CD4-positive, CD25-positive, alpha-beta regulatory T cell (primary cell): ENCODE results near the gene CSTF1. TPM values are rescaled to one million over a fixed set of nuclear protein-coding genes. Genes with fewer than 3 reads are reported as not detected.

ENCODE experiments used
- ATAC-seq, 2 donors: fragments of 150-1000 bp; cut with Tn5 transposase; one replicate each; pipeline ENCODE4 v1.10.0; 2021; ENCODE audit warnings: low read depth in 2 of 2, moderate number of reproducible peaks in 2 of 2, moderate library complexity in 1 of 2
- DNase-seq, 3 donors: peaks; one replicate each; pipeline versions ENCODE4 v3.0.0 to v3.0.0-alpha.2; 2012 to 2022; ENCODE audit warnings: mixed read lengths in 1 of 3
- H3K27ac ChIP-seq: one replicate; pipeline ENCODE4 v1.7.0; 2013; ENCODE audit warnings: mild to moderate bottlenecking, low read length; ENCODE audit not compliant: insufficient read depth, poor library complexity, severe bottlenecking
- H3K27me3 ChIP-seq: one replicate; pipeline ENCODE4 v1.7.0; 2013; ENCODE audit warnings: low read length; ENCODE audit not compliant: control insufficient read depth, insufficient read depth
- H3K36me3 ChIP-seq: one replicate; pipeline ENCODE4 v1.7.0; 2013; ENCODE audit warnings: mild to moderate bottlenecking, low read length, moderate library complexity; ENCODE audit not compliant: control insufficient read depth, insufficient read depth
- H3K4me1 ChIP-seq: 2 replicates; pipeline ENCODE4 v1.7.0; 2013; ENCODE audit warnings: mild to moderate bottlenecking, low read length; ENCODE audit not compliant: insufficient read depth, control insufficient read depth, poor library complexity, severe bottlenecking
- H3K4me3 ChIP-seq: one replicate; pipeline ENCODE4 v1.7.0; 2013; ENCODE audit warnings: low read depth, mild to moderate bottlenecking, low read length, moderate library complexity
- H3K9me3 ChIP-seq, 2 experiments: 1 replicate in 1 of 2; 2 replicates in 1 of 2; pipeline ENCODE4 v1.7.0; 2013; ENCODE audit warnings: low read length in 2 of 2, mild to moderate bottlenecking in 1 of 2, moderate library complexity in 1 of 2; ENCODE audit not compliant: control insufficient read depth in 2 of 2
- H3K27ac Mint-ChIP-seq, 3 donors: one replicate each; pipeline ENCODE4 v1.8.0; 2020 to 2022; ENCODE audit warnings: mild to moderate bottlenecking in 3 of 3, mixed read lengths in 3 of 3, moderate library complexity in 2 of 3
- H3K27me3 Mint-ChIP-seq: one replicate; pipeline ENCODE4 v1.8.0; 2022; ENCODE audit warnings: mild to moderate bottlenecking, mixed read lengths
- H3K36me3 Mint-ChIP-seq: one replicate; pipeline ENCODE4 v1.8.0; 2020; ENCODE audit warnings: mixed read lengths
- H3K4me1 Mint-ChIP-seq, 4 donors: one replicate each; pipeline ENCODE4 v1.8.0; 2020 to 2022; ENCODE audit warnings: mixed read lengths in 4 of 4, mild to moderate bottlenecking in 1 of 4
- H3K4me3 Mint-ChIP-seq, 4 donors: one replicate each; pipeline ENCODE4 v1.8.0; 2020 to 2022; ENCODE audit warnings: mild to moderate bottlenecking in 4 of 4, mixed read lengths in 4 of 4, moderate library complexity in 3 of 4
- H3K9me3 Mint-ChIP-seq, 7 donors: one replicate each; pipeline ENCODE4 v1.8.0; 2020 to 2022; ENCODE audit warnings: mixed read lengths in 7 of 7, mild to moderate bottlenecking in 3 of 7, moderate library complexity in 2 of 7
- polyA plus RNA-seq, 4 donors: library from polyadenylated mRNA; unstranded; fragments of 300-500 nt; fragmentation: Illumina TruSeq; gene quantifications; one replicate each; pipeline ENCODE4 v1.2.3, GENCODE V29; 2021
- total RNA-seq: library from RNA; stranded (reverse); gene quantifications from one replicate; pipeline ENCODE4 v1.2.3, GENCODE V29; 2022

Gene CSTF1
- total and polyA plus RNA-seq, 5 donors from 2014 or later, result 24.5 to 61.7 (median 56.3) TPM

DNA sequence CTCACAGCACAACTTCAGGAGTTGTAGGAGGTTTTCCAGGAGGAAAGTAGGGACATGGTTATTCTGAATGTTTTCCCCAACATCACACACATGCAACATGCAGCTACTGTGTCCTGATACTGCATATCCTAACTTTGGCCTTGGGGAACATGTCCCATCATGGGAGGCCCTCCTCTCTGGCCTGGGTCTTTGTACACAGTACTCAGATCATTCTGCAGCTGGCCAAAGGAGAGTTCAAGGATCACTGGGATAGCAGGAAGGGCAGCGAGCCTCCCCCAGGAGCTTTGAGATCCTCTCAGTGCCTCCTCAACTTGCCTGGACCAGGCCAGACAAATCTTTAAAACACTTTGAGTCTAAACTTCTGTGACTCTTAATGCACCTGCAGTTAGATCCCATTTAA lies 32.5 kb downstream of the CSTF1 start:
- Mint-ChIP-seq H3K4me3 (no peak overlapping the region), H3K27me3 (no peaks in the 10 kb centered on the region), H3K36me3 (peaks cover 7% of the 10 kb centered on the region), H3K9me3 (peaks cover 0 to 3% (median 0%) of the 10 kb centered on the region in 7 donors), H3K4me1 (peaks cover 5 to 37% (median 30%) of the 10 kb centered on the region in 4 donors), H3K27ac (no peak overlapping the region)
- H3K27me3 ChIP-seq, result no peaks in the 10 kb centered on the region
- no peak overlapping the region for H3K27ac ChIP-seq
- H3K4me3 ChIP-seq, result no peak overlapping the region
- H3K4me1 ChIP-seq, result peaks cover 14% of the 10 kb centered on the region
- H3K9me3 ChIP-seq, result no peaks in the 10 kb centered on the region
- ATAC-seq (no peak), DNase-seq (no peak)
- H3K36me3 ChIP-seq, result no peaks in the 10 kb centered on the region

DNA sequence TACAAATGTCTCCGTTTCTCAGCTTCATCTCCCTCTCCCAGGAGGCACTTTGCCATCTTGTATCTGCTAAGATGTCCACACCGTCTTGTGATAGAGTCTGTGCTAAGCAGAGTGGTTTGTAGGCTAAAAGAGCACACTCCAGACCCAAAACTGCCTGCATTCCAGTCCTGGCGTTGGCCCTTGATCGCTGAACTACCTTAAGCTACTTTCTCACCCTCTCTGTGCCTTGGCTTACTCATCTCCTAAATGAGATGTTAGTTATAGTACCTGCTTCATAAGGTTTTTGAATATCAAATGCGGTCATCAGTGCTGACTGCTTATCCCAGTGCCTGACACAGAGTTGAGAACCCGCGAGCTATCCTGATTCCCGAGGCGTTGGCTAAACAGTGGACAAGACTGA lies 33.6 kb downstream of the CSTF1 start:
- Histone ChIP-seq H3K27me3 (no peaks in the 10 kb centered on the region), H3K9me3 (no peaks in the 10 kb centered on the region), H3K4me3 (no peak overlapping the region), H3K4me1 (peaks cover 16% of the 10 kb centered on the region), H3K36me3 (no peaks in the 10 kb centered on the region), H3K27ac (no peak overlapping the region)
- peaks cover 8 to 44% (median 31%) of the 10 kb centered on the region in 4 donors for H3K4me1 Mint-ChIP-seq
- H3K9me3 Mint-ChIP-seq, result peaks cover 0 to 3% (median 0%) of the 10 kb centered on the region in 7 donors
- H3K27ac Mint-ChIP-seq, result peak overlapping the region in 2 of 3 donors; percentile 25 to 71
- no peak for ATAC-seq
- H3K36me3 Mint-ChIP-seq, result peaks cover 7% of the 10 kb centered on the region
- DNase-seq, result no peak
- no peaks in the 10 kb centered on the region for H3K27me3 Mint-ChIP-seq
- H3K4me3 Mint-ChIP-seq, result no peak overlapping the region

- ATAC-seq (no peak), DNase-seq (no peak)
- H3K9me3 Mint-ChIP-seq, result peaks cover 0 to 3% (median 0%) of the 10 kb centered on the region in 7 donors
- no peak overlapping the region for H3K4me3 Mint-ChIP-seq
- H3K4me1 Mint-ChIP-seq, result peaks cover 8 to 38% (median 29%) of the 10 kb centered on the region in 4 donors
- H3K4me1 ChIP-seq, result peaks cover 16% of the 10 kb centered on the region
- H3K4me3 ChIP-seq, result no peak overlapping the region
- no peaks in the 10 kb centered on the region for H3K27me3 Mint-ChIP-seq
- no peak overlapping the region for H3K27ac ChIP-seq
- H3K27ac Mint-ChIP-seq, result peak overlapping the region in 1 of 3 donors; percentile 71
- no peaks in the 10 kb centered on the region for H3K36me3 ChIP-seq
- H3K9me3 ChIP-seq, result no peaks in the 10 kb centered on the region
- H3K27me3 ChIP-seq, result no peaks in the 10 kb centered on the region
- H3K36me3 Mint-ChIP-seq, result peaks cover 7% of the 10 kb centered on the region
Measured at GRCh38 chr20:56426926-56427325, 34.5 kb downstream of the CSTF1 start.

- no peaks in the 10 kb centered on the region for H3K27me3 Mint-ChIP-seq
- peaks cover 7% of the 10 kb centered on the region for H3K36me3 Mint-ChIP-seq
- Histone ChIP-seq H3K9me3 (no peaks in the 10 kb centered on the region), H3K27me3 (no peaks in the 10 kb centered on the region), H3K36me3 (no peaks in the 10 kb centered on the region), H3K27ac (no peak overlapping the region), H3K4me3 (no peak overlapping the region), H3K4me1 (peaks cover 16% of the 10 kb centered on the region)
- no peak for DNase-seq
- no peak for ATAC-seq
- H3K9me3 Mint-ChIP-seq, result peaks cover 0 to 3% (median 0%) of the 10 kb centered on the region in 7 donors
- peaks cover 8 to 30% (median 22%) of the 10 kb centered on the region in 4 donors for H3K4me1 Mint-ChIP-seq
- peak overlapping the region in 2 of 4 donors; percentile 28 to 33 for H3K4me3 Mint-ChIP-seq
- H3K27ac Mint-ChIP-seq, result peak overlapping the region in 1 of 3 donors; percentile 1
Measured at GRCh38 chr20:56427797-56428196, 35.4 kb downstream of the CSTF1 start.

DNA sequence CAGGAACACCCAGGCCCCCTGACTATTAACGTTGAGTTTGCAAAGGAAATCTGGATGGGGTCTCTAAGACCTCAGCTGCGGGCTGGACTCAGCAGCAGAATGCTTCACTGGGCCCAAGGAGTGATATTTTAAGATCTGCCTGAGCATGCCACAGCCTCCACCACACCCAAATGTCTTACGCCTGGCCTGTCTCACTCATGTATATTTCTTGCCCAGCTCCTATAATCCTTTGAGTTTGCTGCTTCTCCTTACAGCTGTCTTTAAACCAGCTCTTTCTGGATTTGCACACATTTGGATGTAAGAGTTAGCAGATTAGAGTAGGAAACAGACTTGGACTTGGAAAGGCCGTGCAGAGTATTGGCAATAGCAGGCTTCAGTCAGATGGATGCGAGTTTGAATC lies 36.0 kb downstream of the CSTF1 start:
- no peak for ATAC-seq
- no peak overlapping the region for H3K27ac ChIP-seq
- H3K9me3 ChIP-seq, result no peaks in the 10 kb centered on the region
- H3K4me3 ChIP-seq, result no peak overlapping the region
- H3K9me3 Mint-ChIP-seq, result peaks cover 0 to 3% (median 0%) of the 10 kb centered on the region in 7 donors
- H3K4me1 ChIP-seq, result peaks cover 16% of the 10 kb centered on the region
- peaks cover 7% of the 10 kb centered on the region for H3K36me3 Mint-ChIP-seq
- H3K36me3 ChIP-seq, result no peaks in the 10 kb centered on the region
- H3K27me3 ChIP-seq, result no peaks in the 10 kb centered on the region
- H3K27ac Mint-ChIP-seq, result peak overlapping the region in 1 of 3 donors; percentile 1
- H3K4me1 Mint-ChIP-seq, result peaks cover 8 to 31% (median 21%) of the 10 kb centered on the region in 4 donors
- DNase-seq, result no peak
- H3K4me3 Mint-ChIP-seq, result peak overlapping the region in 2 of 4 donors; percentile 6 to 53
- no peaks in the 10 kb centered on the region for H3K27me3 Mint-ChIP-seq

- Mint-ChIP-seq H3K27me3 (no peaks in the 10 kb centered on the region), H3K36me3 (peaks cover 7% of the 10 kb centered on the region), H3K27ac (peak overlapping the region; percentile 92 to 95 (median 94)), H3K4me3 (peak overlapping the region; percentile 53 to 88 (median 85)), H3K4me1 (peaks cover 8 to 31% (median 21%) of the 10 kb centered on the region in 4 donors), H3K9me3 (peaks cover 0 to 3% (median 0%) of the 10 kb centered on the region in 7 donors)
- Histone ChIP-seq H3K4me1 (peaks cover 16% of the 10 kb centered on the region), H3K27me3 (no peaks in the 10 kb centered on the region), H3K4me3 (peak overlapping the region; percentile 63), H3K9me3 (no peaks in the 10 kb centered on the region), H3K27ac (no peak overlapping the region), H3K36me3 (no peaks in the 10 kb centered on the region)
- ATAC-seq (no peak), DNase-seq (no peak)
Measured at GRCh38 chr20:56428881-56429280, 36.4 kb downstream of the CSTF1 start.

DNA sequence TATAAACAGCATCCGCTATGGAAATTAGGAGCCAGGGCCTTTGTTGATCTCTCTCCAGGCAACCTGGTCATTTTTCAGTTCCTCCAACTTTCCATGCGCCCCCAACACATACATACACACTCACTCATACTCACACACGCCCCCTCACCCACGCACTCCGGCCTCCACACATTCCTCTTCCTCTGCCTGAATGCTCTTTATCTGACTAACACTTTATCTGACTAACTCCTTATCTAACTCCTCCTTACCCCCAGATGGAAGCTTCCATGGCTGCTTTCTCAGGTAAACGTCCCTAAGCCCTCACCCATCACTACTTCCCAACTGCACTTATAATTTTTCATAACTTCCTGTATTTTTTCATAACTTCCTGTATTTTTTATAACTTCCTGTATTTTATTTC lies 37.1 kb downstream of the CSTF1 start:
- Histone ChIP-seq H3K27me3 (no peaks in the 10 kb centered on the region), H3K36me3 (no peaks in the 10 kb centered on the region), H3K27ac (peak overlapping the region; percentile 43), H3K4me1 (peaks cover 16% of the 10 kb centered on the region), H3K4me3 (peak overlapping the region; percentile 63), H3K9me3 (no peaks in the 10 kb centered on the region)
- Mint-ChIP-seq H3K27ac (peak overlapping the region; percentile 92 to 95 (median 94)), H3K9me3 (peaks cover 0 to 3% (median 0%) of the 10 kb centered on the region in 7 donors), H3K4me3 (peak overlapping the region; percentile 2 to 88 (median 85)), H3K27me3 (no peaks in the 10 kb centered on the region), H3K36me3 (peaks cover 7% of the 10 kb centered on the region), H3K4me1 (peaks cover 8 to 31% (median 21%) of the 10 kb centered on the region in 4 donors)
- DNase-seq (no peak), ATAC-seq (no peak)

- ATAC-seq (no peak), DNase-seq (no peak)
- Histone ChIP-seq H3K4me3 (peak overlapping the region; percentile 63), H3K27me3 (no peaks in the 10 kb centered on the region), H3K27ac (peak overlapping the region; percentile 43), H3K9me3 (no peaks in the 10 kb centered on the region), H3K4me1 (peaks cover 16% of the 10 kb centered on the region), H3K36me3 (no peaks in the 10 kb centered on the region)
- H3K36me3 Mint-ChIP-seq, result peaks cover 7% of the 10 kb centered on the region
- peaks cover 0 to 3% (median 0%) of the 10 kb centered on the region in 7 donors for H3K9me3 Mint-ChIP-seq
- H3K27me3 Mint-ChIP-seq, result no peaks in the 10 kb centered on the region
- H3K4me1 Mint-ChIP-seq, result peaks cover 8 to 31% (median 21%) of the 10 kb centered on the region in 4 donors
- peak overlapping the region; percentile 2 to 88 (median 85) for H3K4me3 Mint-ChIP-seq
- peak overlapping the region; percentile 92 to 95 (median 94) for H3K27ac Mint-ChIP-seq
Measured at GRCh38 chr20:56429941-56430340, 37.5 kb downstream of the CSTF1 start.
